Glutamatergic neuron (in vitro differentiated cells): ENCODE data around the gene PPIP5K1. TPM values are rescaled to one million over a fixed set of nuclear protein-coding genes. Genes with fewer than 3 reads are reported as not detected.

Experiments used
- DNase-seq: peaks from one replicate; pipeline ENCODE4 v3.0.0; 2022
- H3K27ac Mint-ChIP-seq: one replicate; pipeline ENCODE4 v1.8.0; 2020; ENCODE audit warnings: mild to moderate bottlenecking, mixed read lengths, inconsistent platforms; ENCODE audit not compliant: unreplicated experiment
- H3K27me3 Mint-ChIP-seq: one replicate; pipeline ENCODE4 v1.8.0; 2020; ENCODE audit warnings: mild to moderate bottlenecking, moderate library complexity, mixed read lengths, inconsistent platforms; ENCODE audit not compliant: unreplicated experiment
- H3K36me3 Mint-ChIP-seq: one replicate; pipeline ENCODE4 v1.8.0; 2020; ENCODE audit warnings: mild to moderate bottlenecking, mixed read lengths, inconsistent platforms; ENCODE audit not compliant: unreplicated experiment
- H3K4me1 Mint-ChIP-seq: one replicate; pipeline ENCODE4 v1.8.0; 2020; ENCODE audit warnings: mild to moderate bottlenecking, low read depth, mixed read lengths, inconsistent platforms; ENCODE audit not compliant: unreplicated experiment
- H3K4me3 Mint-ChIP-seq: one replicate; pipeline ENCODE4 v1.8.0; 2020; ENCODE audit warnings: mild to moderate bottlenecking, mixed read lengths, inconsistent platforms; ENCODE audit not compliant: unreplicated experiment
- H3K9me3 Mint-ChIP-seq: one replicate; pipeline ENCODE4 v1.8.0; 2020; ENCODE audit warnings: mild to moderate bottlenecking, moderate library complexity, mixed read lengths, inconsistent platforms; ENCODE audit not compliant: unreplicated experiment
- CTCF ChIP-seq: fragments of 200-600 bp; sonication (generic); IDR thresholded peaks from one replicate; pipeline ENCODE4 v1.5.0; 2021; ENCODE audit not compliant: partially characterized antibody, unreplicated experiment
- total RNA-seq: library from RNA; stranded (reverse); fragmentation: NEBNext Ultra II Directional; extraction: Animal tissue kit (Norgen Biotek cat#: 25700); gene quantifications from one replicate; pipeline ENCODE4 v1.2.1, GENCODE V29; 2021; ENCODE audit not compliant: unreplicated experiment

PPIP5K1 gene
- total RNA-seq, 1 donor from 2014 or later, result 66.4 TPM

- TF ChIP-seq CTCF, result no peak
- Mint-ChIP-seq H3K27me3 (peaks cover 24% of the 10 kb centered on the region), H3K4me3 (peak overlapping the region; percentile 61), H3K4me1 (peaks cover 9% of the 10 kb centered on the region), H3K9me3 (peaks cover 46% of the 10 kb centered on the region), H3K27ac (peak overlapping the region; percentile 24), H3K36me3 (peaks cover 50% of the 10 kb centered on the region)
- DNase-seq, result no peak
Observed at GRCh38 chr15:43526261-43526930, 63.6 kb downstream of the PPIP5K1 start.

- H3K27me3 Mint-ChIP-seq, result peaks cover 22% of the 10 kb centered on the region
- no peak overlapping the region for H3K4me3 Mint-ChIP-seq
- peaks cover 61% of the 10 kb centered on the region for H3K36me3 Mint-ChIP-seq
- no peak for TF ChIP-seq CTCF
- H3K9me3 Mint-ChIP-seq, result peaks cover 48% of the 10 kb centered on the region
- peak overlapping the region; percentile 36 for H3K27ac Mint-ChIP-seq
- no peak for DNase-seq
- peaks cover 8% of the 10 kb centered on the region for H3K4me1 Mint-ChIP-seq
Observed at GRCh38 chr15:43525131-43525530, 64.9 kb downstream of the PPIP5K1 start.

- H3K4me1 Mint-ChIP-seq, result peaks cover 9% of the 10 kb centered on the region
- no peak overlapping the region for H3K4me3 Mint-ChIP-seq
- TF ChIP-seq CTCF, result no peak
- H3K27me3 Mint-ChIP-seq, result peaks cover 22% of the 10 kb centered on the region
- no peak overlapping the region for H3K27ac Mint-ChIP-seq
- no peak for DNase-seq
- H3K36me3 Mint-ChIP-seq, result peaks cover 67% of the 10 kb centered on the region
- H3K9me3 Mint-ChIP-seq, result peaks cover 51% of the 10 kb centered on the region
Observed at GRCh38 chr15:43524254-43524845, 65.7 kb downstream of the PPIP5K1 start.

- DNase-seq, result no peak
- peaks cover 11% of the 10 kb centered on the region for H3K4me1 Mint-ChIP-seq
- H3K4me3 Mint-ChIP-seq, result no peak overlapping the region
- H3K36me3 Mint-ChIP-seq, result peaks cover 68% of the 10 kb centered on the region
- no peak for TF ChIP-seq CTCF
- H3K27me3 Mint-ChIP-seq, result peaks cover 26% of the 10 kb centered on the region
- peaks cover 52% of the 10 kb centered on the region for H3K9me3 Mint-ChIP-seq
- no peak overlapping the region for H3K27ac Mint-ChIP-seq
Observed at GRCh38 chr15:43523646-43524045, 66.4 kb downstream of the PPIP5K1 start.

GRCh38 chr15:43522247-43522646 is 67.8 kb downstream of the PPIP5K1 start:
- Mint-ChIP-seq H3K4me3 (no peak overlapping the region), H3K9me3 (peaks cover 58% of the 10 kb centered on the region), H3K27me3 (peaks cover 31% of the 10 kb centered on the region), H3K4me1 (peaks cover 11% of the 10 kb centered on the region), H3K27ac (no peak overlapping the region), H3K36me3 (peaks cover 68% of the 10 kb centered on the region)
- DNase-seq, result no peak
- no peak for TF ChIP-seq CTCF
